Activated CD4-positive, alpha-beta memory T cell treated with anti-CD3 and anti-CD28 coated beads for 36 hours (primary cell): ENCODE results near the gene DNAJC16. TPM values are rescaled to one million over a fixed set of nuclear protein-coding genes. Genes with fewer than 3 reads are reported as not detected.

ENCODE experiments used
- total RNA-seq, 2 experiments: library from RNA; stranded (reverse); gene quantifications; one replicate each; pipeline ENCODE4 v1.2.3, GENCODE V29; 2021

Gene DNAJC16
- total RNA-seq, 2 experiments from 2014 or later, result 10.0 to 10.4 TPM

Other genes starting within 250 kb of the DNAJC16 start
- 10 to 100 TPM; 60.4 to 61.3 TPM for gene EFHD2, start 117.0 kb upstream of the DNAJC16 start, total RNA-seq
- under 1 TPM in 1 of 2 experiments, not detected in 1; 0.31 TPM for gene CTRC, start 88.4 kb upstream of the DNAJC16 start, total RNA-seq
- not detected for gene CELA2A, start 70.1 kb upstream of the DNAJC16 start, total RNA-seq
- not detected for gene CELA2B, start 50.7 kb upstream of the DNAJC16 start, total RNA-seq
- 10 to 100 TPM; 10.5 to 11.5 TPM for gene CASP9, start 2.6 kb upstream of the DNAJC16 start, total RNA-seq
- 10 to 100 TPM; 13.9 to 15.2 TPM for gene AGMAT, start 58.2 kb downstream of the DNAJC16 start, total RNA-seq
- gene DDI2, start 90.6 kb downstream of the DNAJC16 start, total RNA-seq, result 10 to 100 TPM; 26.3 to 28.2 TPM
- 10 to 100 TPM; 46.5 to 48.1 TPM for gene PLEKHM2, start 157.5 kb downstream of the DNAJC16 start, total RNA-seq
- gene SLC25A34, start 209.4 kb downstream of the DNAJC16 start, total RNA-seq, result 1 to 10 TPM in 1 of 2 experiments, under 1 TPM in 1; 0.92 to 1.5 TPM
- gene TMEM82, start 215.7 kb downstream of the DNAJC16 start, total RNA-seq, result not detected
- under 1 TPM in 1 of 2 experiments, not detected in 1; 0.05 TPM for gene FBLIM1, start 231.9 kb downstream of the DNAJC16 start, total RNA-seq